ENCODE data around the gene EFEMP2. TPM values are rescaled to one million over a fixed set of nuclear protein-coding genes. Genes with fewer than 3 reads are reported as not detected.

EFEMP2 gene
- total and polyA plus RNA-seq, 4 donors, result 34.2 to 67.0 (median 53.8) TPM

- H3K27me3 ChIP-seq (ENCODE audit: control insufficient read depth in 3 of 3, insufficient read depth in 3 of 3, low read length in 2 of 3), result no peaks in the 10 kb centered on the region
- peaks cover 24 to 46% (median 29%) of the 10 kb centered on the region in 4 donors for H3K36me3 ChIP-seq (ENCODE audit: control insufficient read depth in 4 of 4, insufficient read depth in 4 of 4, low read length in 4 of 4)
- peak overlapping the region; percentile 2 to 8 for H3K9ac ChIP-seq (ENCODE audit: insufficient read depth in 1 of 2, low read length in 2 of 2)
- DNase-seq, result peak; percentile 68 to 72 (median 70)
- 1% methylated on average over 55 to 57 of the region's 57 CpGs for WGBS, 2 donors
- H3K27ac ChIP-seq (ENCODE audit: low read depth in 1 of 2, low read length in 1 of 2), result peak overlapping the region; percentile 95 to 98
- TF ChIP-seq CTCF (IDR thresholded peaks at IDR 0.05; ENCODE audit: control extremely low read depth, extremely low read depth), result no peak
- peaks cover 0 to 40% (median 20%) of the 10 kb centered on the region in 5 donors for H3K4me1 ChIP-seq (ENCODE audit: control insufficient read depth in 5 of 5, insufficient read depth in 5 of 5, low read length in 5 of 5)
- peak overlapping the region; percentile 97 for H3K4me3 ChIP-seq
- ATAC-seq (ENCODE audit: insufficient read depth, low FRiP score), result peak; percentile 36
- no peaks in the 10 kb centered on the region for H3K9me3 ChIP-seq (ENCODE audit: control insufficient read depth in 4 of 4, insufficient read depth in 3 of 4, low read length in 3 of 4)
Measured at GRCh38 chr11:65856689-65857499, 15.7 kb downstream of the EFEMP2 start.

- H3K27me3 ChIP-seq (ENCODE audit: control insufficient read depth in 3 of 3, insufficient read depth in 3 of 3, low read length in 2 of 3), result no peaks in the 10 kb centered on the region
- no peak overlapping the region for H3K4me3 ChIP-seq
- DNase-seq (peak in 1 of 3 donors; percentile 10), ATAC-seq (ENCODE audit: insufficient read depth, low FRiP score) (no peak)
- H3K9ac ChIP-seq (ENCODE audit: insufficient read depth in 1 of 2, low read length in 2 of 2), result peak overlapping the region in 1 of 2 donors; percentile 2
- peaks cover 24 to 51% (median 31%) of the 10 kb centered on the region in 4 donors for H3K36me3 ChIP-seq (ENCODE audit: control insufficient read depth in 4 of 4, insufficient read depth in 4 of 4, low read length in 4 of 4)
- H3K9me3 ChIP-seq (ENCODE audit: control insufficient read depth in 4 of 4, insufficient read depth in 3 of 4, low read length in 3 of 4), result peaks cover 0 to 6% (median 2%) of the 10 kb centered on the region in 4 donors
- WGBS, 2 donors, result 87 to 93% methylated on average over 15 of the region's 15 CpGs
- TF ChIP-seq CTCF (IDR thresholded peaks at IDR 0.05; ENCODE audit: control extremely low read depth, extremely low read depth), result no peak
- H3K27ac ChIP-seq (ENCODE audit: low read depth in 1 of 2, low read length in 1 of 2), result peak overlapping the region in 1 of 2 donors; percentile 95
- peaks cover 0 to 30% (median 10%) of the 10 kb centered on the region in 5 donors for H3K4me1 ChIP-seq (ENCODE audit: control insufficient read depth in 5 of 5, insufficient read depth in 5 of 5, low read length in 5 of 5)
Measured at GRCh38 chr11:65855927-65856363, 16.7 kb downstream of the EFEMP2 start.

- peaks cover 24 to 53% (median 31%) of the 10 kb centered on the region in 4 donors for H3K36me3 ChIP-seq (ENCODE audit: control insufficient read depth in 4 of 4, insufficient read depth in 4 of 4, low read length in 4 of 4)
- no peak overlapping the region for H3K9ac ChIP-seq (ENCODE audit: insufficient read depth in 1 of 2, low read length in 2 of 2)
- peaks cover 0 to 29% (median 10%) of the 10 kb centered on the region in 5 donors for H3K4me1 ChIP-seq (ENCODE audit: control insufficient read depth in 5 of 5, insufficient read depth in 5 of 5, low read length in 5 of 5)
- no peak for TF ChIP-seq CTCF (IDR thresholded peaks at IDR 0.05; ENCODE audit: control extremely low read depth, extremely low read depth)
- ATAC-seq (ENCODE audit: insufficient read depth, low FRiP score) (no peak), DNase-seq (peak in 1 of 3 donors; percentile 8)
- no peak overlapping the region for H3K27ac ChIP-seq (ENCODE audit: low read depth in 1 of 2, low read length in 1 of 2)
- no peak overlapping the region for H3K4me3 ChIP-seq
- 85 to 88% methylated on average over 15 of the region's 15 CpGs for WGBS, 2 donors
- H3K9me3 ChIP-seq (ENCODE audit: control insufficient read depth in 4 of 4, insufficient read depth in 3 of 4, low read length in 3 of 4), result peaks cover 0 to 6% (median 2%) of the 10 kb centered on the region in 4 donors
- H3K27me3 ChIP-seq (ENCODE audit: control insufficient read depth in 3 of 3, insufficient read depth in 3 of 3, low read length in 2 of 3), result no peaks in the 10 kb centered on the region
Measured at GRCh38 chr11:65854852-65855837, 17.5 kb downstream of the EFEMP2 start.
